Liver (tissue), 9 donors: ENCODE results near the gene GFOD2. TPM values are rescaled to one million over a fixed set of nuclear protein-coding genes. Genes with fewer than 3 reads are reported as not detected.

Experiments
- DNase-seq: peaks from one replicate; pipeline ENCODE4 v3.0.0-alpha.2; 2017; ENCODE audit warnings: low spot score
- H3K27ac ChIP-seq, 2 donors: one replicate each; pipeline ENCODE4 v1.7.0; 2013; ENCODE audit warnings: inconsistent platforms in 2 of 2, low read length in 2 of 2, control low read depth in 1 of 2, low read depth in 1 of 2, mild to moderate bottlenecking in 1 of 2
- H3K27me3 ChIP-seq, 4 donors: one replicate each; pipeline versions ENCODE4 v1.6.1 to v1.7.0; 2013; ENCODE audit warnings: low read length in 3 of 4, inconsistent platforms in 1 of 4, mild to moderate bottlenecking in 1 of 4, moderate library complexity in 1 of 4; ENCODE audit not compliant: control insufficient read depth in 4 of 4, insufficient read depth in 4 of 4
- H3K36me3 ChIP-seq, 4 donors: one replicate each; pipeline versions ENCODE4 v1.6.1 to v1.7.0; 2013; ENCODE audit warnings: low read length in 3 of 4, mild to moderate bottlenecking in 3 of 4, low read depth in 1 of 4, moderate library complexity in 1 of 4; ENCODE audit not compliant: control insufficient read depth in 4 of 4, insufficient read depth in 3 of 4
- H3K4me1 ChIP-seq, 4 donors: one replicate each; pipeline versions ENCODE4 v1.6.1 to v1.7.0; 2013; ENCODE audit warnings: low read length in 3 of 4, mild to moderate bottlenecking in 3 of 4, moderate library complexity in 1 of 4; ENCODE audit not compliant: control insufficient read depth in 4 of 4, insufficient read depth in 4 of 4
- H3K4me3 ChIP-seq, 3 donors: one replicate each; pipeline versions ENCODE4 v1.6.1 to v1.7.0; 2013; ENCODE audit warnings: low read length in 3 of 3, control low read depth in 1 of 3, low read depth in 1 of 3, mild to moderate bottlenecking in 1 of 3
- H3K9ac ChIP-seq, 2 donors: one replicate each; pipeline ENCODE4 v1.7.0; 2013; ENCODE audit warnings: low read length in 2 of 2, mild to moderate bottlenecking in 2 of 2, moderate library complexity in 2 of 2, control low read depth in 1 of 2, low read depth in 1 of 2
- H3K9me3 ChIP-seq, 4 donors: one replicate each; pipeline versions ENCODE4 v1.6.1 to v1.7.0; 2013; ENCODE audit warnings: low read length in 3 of 4; ENCODE audit not compliant: control insufficient read depth in 4 of 4
- ATF3 ChIP-seq: IDR thresholded peaks from 2 replicates; pipeline ENCODE4 v1.6.1; 2016; ENCODE audit warnings: antibody characterized with exemption
- EGR1 ChIP-seq, 2 donors: IDR thresholded peaks; 2 replicates each; pipeline ENCODE4 v1.6.1; 2016 to 2018; ENCODE audit warnings: antibody characterized with exemption in 2 of 2, low read depth in 2 of 2
- FOXA1 ChIP-seq: IDR thresholded peaks from 2 replicates; pipeline ENCODE4 v1.6.1; 2016; ENCODE audit warnings: antibody characterized with exemption
- FOXA2 ChIP-seq: IDR thresholded peaks from 2 replicates; pipeline ENCODE4 v1.6.1; 2016; ENCODE audit warnings: antibody characterized with exemption
- GABPA ChIP-seq, 2 donors: IDR thresholded peaks in 1 of 2; conservative IDR thresholded peaks in 1 of 2; 2 replicates each; pipeline ENCODE4 v1.6.1; 2016; ENCODE audit warnings: antibody characterized with exemption in 2 of 2, mild to moderate bottlenecking in 1 of 2, moderate library complexity in 1 of 2
- HNF4A ChIP-seq, 2 donors: conservative IDR thresholded peaks; 2 replicates each; pipeline ENCODE4 v1.6.1; 2016; ENCODE audit warnings: antibody characterized with exemption in 2 of 2, mild to moderate bottlenecking in 2 of 2
- HNF4G ChIP-seq: IDR thresholded peaks from 2 replicates; pipeline ENCODE4 v1.6.1; 2016; ENCODE audit warnings: antibody characterized with exemption
- JUND ChIP-seq, 2 donors: IDR thresholded peaks; 2 replicates each; pipeline ENCODE4 v1.6.1; 2016; ENCODE audit warnings: antibody characterized with exemption in 2 of 2
- MAX ChIP-seq: IDR thresholded peaks from 2 replicates; pipeline ENCODE4 v1.6.1; 2016; ENCODE audit warnings: antibody characterized with exemption
- NR2F2 ChIP-seq: IDR thresholded peaks from 2 replicates; pipeline ENCODE4 v1.6.1; 2016; ENCODE audit warnings: antibody characterized with exemption
- RAD21 ChIP-seq, 2 donors: IDR thresholded peaks; 2 replicates each; pipeline ENCODE4 v1.6.1; 2016; ENCODE audit warnings: antibody characterized with exemption in 2 of 2, mild to moderate bottlenecking in 2 of 2
- REST ChIP-seq: IDR thresholded peaks from 2 replicates; pipeline ENCODE4 v1.6.1; 2016; ENCODE audit warnings: antibody characterized with exemption, mild to moderate bottlenecking
- RXRA ChIP-seq, 2 donors: IDR thresholded peaks; 2 replicates each; pipeline ENCODE4 v1.6.1; 2017 to 2018; ENCODE audit warnings: antibody characterized with exemption in 2 of 2, mild to moderate bottlenecking in 1 of 2
- SP1 ChIP-seq: IDR thresholded peaks from 2 replicates; pipeline ENCODE4 v1.6.1; 2018; ENCODE audit warnings: antibody characterized with exemption, mild to moderate bottlenecking
- TAF1 ChIP-seq: conservative IDR thresholded peaks from 2 replicates; pipeline ENCODE4 v1.6.1; 2016; ENCODE audit warnings: antibody characterized with exemption, mild to moderate bottlenecking
- YY1 ChIP-seq: IDR thresholded peaks from 2 replicates; pipeline ENCODE4 v1.6.1; 2016; ENCODE audit warnings: antibody characterized with exemption, mild to moderate bottlenecking
- WGBS: extraction: QIAGEN DNeasy Blood & Tissue Kit; methylation state at CpG from one replicate; pipeline ENCODE4 v1.1.7; 2013; 5-methylcytosine and 5-hydroxymethylcytosine counted together
- polyA plus RNA-seq, 2 donors: library from polyadenylated mRNA; stranded (reverse) in 1 of 2; unstranded in 1 of 2; fragments of 200-250 nt in 1 of 2; fragments of >200 nt in 1 of 2; fragmentation: Nextera tagmentation in 1 of 2; extraction: Ambion mirVana in 1 of 2; gene quantifications; one replicate each; pipeline versions ENCODE4 v1.2.1 to v1.2.3, GENCODE V29; 2013 to 2015
- total RNA-seq, 2 donors: library from RNA; depleted of rRNA; stranded (reverse); fragments of >200 nt; gene quantifications; one replicate each; pipeline ENCODE4 v1.2.3, GENCODE V29; 2014
- TF ChIP-seq, protein P1 (sequence below): fragments of 150-350 bp; IDR thresholded peaks from 2 replicates; pipeline ENCODE4 v1.5.1; 2017; ENCODE audit warnings: improper control_type of control experiment, low read depth, low read length; ENCODE audit not compliant: missing input control
- TF ChIP-seq, protein P2 (sequence below): IDR thresholded peaks from 2 replicates; pipeline ENCODE4 v1.6.1; 2016; ENCODE audit warnings: antibody characterized with exemption
- donor health status: healthy.
- donor health status: healthy.
- donor health status: healthy.
- donor health status: healthy.
- donor health status: healthy.

Gene GFOD2
- total and polyA plus RNA-seq, 4 donors = 12.7 to 48.8 (median 28.9) TPM

GRCh38 chr16:67699265-67699664 is 19.9 kb downstream of the GFOD2 start:
- no peak for DNase-seq

More at GRCh38 chr16:67699265-67699664, 19.9 kb downstream of the GFOD2 start:
- WGBS = 91% methylated on average over 7 of the region's 7 CpGs
- H3K4me1 ChIP-seq = peaks cover 0 to 20% (median 10%) of the 10 kb centered on the region in 4 donors
- no peaks in the 10 kb centered on the region for H3K9me3 ChIP-seq
- TF ChIP-seq FOXA2 (no peak), FOXA1 (no peak), RXRA (IDR thresholded peaks at IDR 0.05) (no peak), EGR1 (IDR thresholded peaks at IDR 0.05; ENCODE audit: low read depth in 2 of 2) (no peak), YY1 (no peak), RAD21 (IDR thresholded peaks at IDR 0.05) (no peak), NR2F2 (no peak), TAF1 (no peak), JUND (IDR thresholded peaks at IDR 0.05) (no peak), ATF3 (no peak), MAX (no peak), SP1 (no peak), REST (no peak), GABPA (IDR thresholded peaks at IDR 0.05 in 1 of 2, conservative IDR thresholded peaks at IDR 0.05 in 1 of 2) (no peak), HNF4A (conservative IDR thresholded peaks at IDR 0.05) (no peak), HNF4G (no peak)
- TF ChIP-seq, protein P1, sequence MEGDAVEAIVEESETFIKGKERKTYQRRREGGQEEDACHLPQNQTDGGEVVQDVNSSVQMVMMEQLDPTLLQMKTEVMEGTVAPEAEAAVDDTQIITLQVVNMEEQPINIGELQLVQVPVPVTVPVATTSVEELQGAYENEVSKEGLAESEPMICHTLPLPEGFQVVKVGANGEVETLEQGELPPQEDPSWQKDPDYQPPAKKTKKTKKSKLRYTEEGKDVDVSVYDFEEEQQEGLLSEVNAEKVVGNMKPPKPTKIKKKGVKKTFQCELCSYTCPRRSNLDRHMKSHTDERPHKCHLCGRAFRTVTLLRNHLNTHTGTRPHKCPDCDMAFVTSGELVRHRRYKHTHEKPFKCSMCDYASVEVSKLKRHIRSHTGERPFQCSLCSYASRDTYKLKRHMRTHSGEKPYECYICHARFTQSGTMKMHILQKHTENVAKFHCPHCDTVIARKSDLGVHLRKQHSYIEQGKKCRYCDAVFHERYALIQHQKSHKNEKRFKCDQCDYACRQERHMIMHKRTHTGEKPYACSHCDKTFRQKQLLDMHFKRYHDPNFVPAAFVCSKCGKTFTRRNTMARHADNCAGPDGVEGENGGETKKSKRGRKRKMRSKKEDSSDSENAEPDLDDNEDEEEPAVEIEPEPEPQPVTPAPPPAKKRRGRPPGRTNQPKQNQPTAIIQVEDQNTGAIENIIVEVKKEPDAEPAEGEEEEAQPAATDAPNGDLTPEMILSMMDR = no peak
- TF ChIP-seq, protein P2, sequence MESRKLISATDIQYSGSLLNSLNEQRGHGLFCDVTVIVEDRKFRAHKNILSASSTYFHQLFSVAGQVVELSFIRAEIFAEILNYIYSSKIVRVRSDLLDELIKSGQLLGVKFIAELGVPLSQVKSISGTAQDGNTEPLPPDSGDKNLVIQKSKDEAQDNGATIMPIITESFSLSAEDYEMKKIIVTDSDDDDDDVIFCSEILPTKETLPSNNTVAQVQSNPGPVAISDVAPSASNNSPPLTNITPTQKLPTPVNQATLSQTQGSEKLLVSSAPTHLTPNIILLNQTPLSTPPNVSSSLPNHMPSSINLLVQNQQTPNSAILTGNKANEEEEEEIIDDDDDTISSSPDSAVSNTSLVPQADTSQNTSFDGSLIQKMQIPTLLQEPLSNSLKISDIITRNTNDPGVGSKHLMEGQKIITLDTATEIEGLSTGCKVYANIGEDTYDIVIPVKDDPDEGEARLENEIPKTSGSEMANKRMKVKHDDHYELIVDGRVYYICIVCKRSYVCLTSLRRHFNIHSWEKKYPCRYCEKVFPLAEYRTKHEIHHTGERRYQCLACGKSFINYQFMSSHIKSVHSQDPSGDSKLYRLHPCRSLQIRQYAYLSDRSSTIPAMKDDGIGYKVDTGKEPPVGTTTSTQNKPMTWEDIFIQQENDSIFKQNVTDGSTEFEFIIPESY = no peak
- no peak overlapping the region for H3K27ac ChIP-seq
- H3K9ac ChIP-seq = no peak overlapping the region
- peaks cover 0 to 2% (median 2%) of the 10 kb centered on the region in 4 donors for H3K36me3 ChIP-seq
- H3K4me3 ChIP-seq = no peak overlapping the region
- no peaks in the 10 kb centered on the region for H3K27me3 ChIP-seq
